Activated CD4-positive, alpha-beta T cell treated with anti-CD3 and anti-CD28 coated beads, Interleukin-2, amount 10 ng/mL, durations not matched to agents 7 days and 5 days (primary cell): ENCODE measurements around the gene PILRB. TPM values are rescaled to one million over a fixed set of nuclear protein-coding genes. Genes with fewer than 3 reads are reported as not detected.
A peak's percentile ranks its signal among the peaks of the same experiment; 100 is the strongest.
"Not testable (repeated sequence)": the region's sequence is repeated elsewhere in the genome, so short reads cannot be mapped to it uniquely, and the experiment has no call there.

Source experiments
- CTCF ChIA-PET: fragments of 350-600 bp; sonication (Branson Sonifier 250); formaldehyde crosslinking; loops from one replicate; lab custom pipeline; 2021; ENCODE audit warnings: antibody characterized with exemption; lab: Charles Lee
- POLR2A ChIA-PET: fragments of 350-600 bp; sonication (Branson Sonifier 250); formaldehyde crosslinking; loops from one replicate; lab custom pipeline; 2021; ENCODE audit warnings: antibody characterized with exemption; lab: Charles Lee
- DNase-seq: peaks from one replicate; pipeline ENCODE4 v3.0.0-alpha.2; 2020
- H3K27ac Mint-ChIP-seq: one replicate; pipeline ENCODE4 v1.8.0; 2021; ENCODE audit warnings: mild to moderate bottlenecking, moderate library complexity, mixed read lengths
- H3K27me3 Mint-ChIP-seq: one replicate; pipeline ENCODE4 v1.8.0; 2021; ENCODE audit warnings: mixed read lengths
- H3K36me3 Mint-ChIP-seq: one replicate; pipeline ENCODE4 v1.8.0; 2021; ENCODE audit warnings: low read depth, mixed read lengths
- H3K4me1 Mint-ChIP-seq: one replicate; pipeline ENCODE4 v1.8.0; 2021; ENCODE audit warnings: mixed read lengths
- H3K4me3 Mint-ChIP-seq: one replicate; pipeline ENCODE4 v1.8.0; 2021; ENCODE audit warnings: mild to moderate bottlenecking, moderate library complexity, mixed read lengths
- H3K9me3 Mint-ChIP-seq: one replicate; pipeline ENCODE4 v1.8.0; 2021; ENCODE audit warnings: mixed read lengths
- total RNA-seq, 2 experiments: library from RNA; stranded (reverse); gene quantifications; one replicate each; pipeline ENCODE4 v1.2.3, GENCODE V29; 2021

PILRB gene
- total RNA-seq, 2 experiments from 2014 or later: 50.6 to 56.2 TPM

DNA sequence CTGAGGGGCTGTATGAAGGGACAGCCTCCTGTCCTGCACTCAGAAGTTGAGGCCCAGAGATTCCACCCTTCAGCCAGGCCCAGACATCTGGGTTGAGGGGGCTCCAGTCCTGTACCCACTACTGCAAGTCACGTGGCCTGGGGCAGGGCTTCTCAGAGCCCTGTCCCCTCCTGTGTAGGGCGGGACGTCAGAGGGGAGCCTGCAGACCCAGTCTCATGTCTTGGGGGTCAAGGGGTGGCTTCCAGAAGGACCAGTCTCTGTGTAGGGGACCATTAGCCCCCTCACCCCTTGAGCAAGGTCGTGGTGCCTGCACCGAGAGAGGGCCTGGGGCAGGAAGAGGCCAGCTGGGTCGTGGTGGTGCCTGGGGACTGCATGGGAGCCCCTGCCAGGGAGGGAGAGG lies 14.8 kb downstream of the PILRB start:
- ChIA-PET POLR2A (no interaction called here), CTCF (interaction anchor here (0.6 to 1.5 kb wide), 2 partner anchors 25 to 83 kb away, joined by 3 to 4 read pairs; no protein-coding TSS in a partner anchor)
- no peaks in the 10 kb centered on the region for H3K27me3 Mint-ChIP-seq
- H3K4me1 Mint-ChIP-seq: peaks cover 18% of the 10 kb centered on the region
- H3K9me3 Mint-ChIP-seq: no peaks in the 10 kb centered on the region
- no peak for DNase-seq
- H3K27ac Mint-ChIP-seq: peak overlapping the region; percentile 80
- H3K4me3 Mint-ChIP-seq: no peak overlapping the region
- H3K36me3 Mint-ChIP-seq: peaks cover under 1% of the 10 kb centered on the region

GRCh38 chr7:100373261-100373831 lies 15.4 kb downstream of the PILRB start, which contains the start of gene PILRA:
Gene PILRA, plus strand, starts transcription at chr7:100373487. Its CDS starts 170 bp downstream, at chr7:100373657.
- Mint-ChIP-seq H3K27me3 (no peaks in the 10 kb centered on the region), H3K27ac (peak within 1 kb of the TSS; percentile 80), H3K4me1 (peaks cover 18% of the 10 kb centered on the region), H3K36me3 (no peaks in the 10 kb centered on the region), H3K4me3 (no peak within 1 kb of the TSS), H3K9me3 (no peaks in the 10 kb centered on the region)
- CTCF ChIA-PET: interaction anchor here (0.6 to 1.2 kb wide), 2 partner anchors 28 to 84 kb away, joined by 3 read pairs; no protein-coding TSS in a partner anchor
- no peak for DNase-seq
- POLR2A ChIA-PET: no interaction called here

DNA sequence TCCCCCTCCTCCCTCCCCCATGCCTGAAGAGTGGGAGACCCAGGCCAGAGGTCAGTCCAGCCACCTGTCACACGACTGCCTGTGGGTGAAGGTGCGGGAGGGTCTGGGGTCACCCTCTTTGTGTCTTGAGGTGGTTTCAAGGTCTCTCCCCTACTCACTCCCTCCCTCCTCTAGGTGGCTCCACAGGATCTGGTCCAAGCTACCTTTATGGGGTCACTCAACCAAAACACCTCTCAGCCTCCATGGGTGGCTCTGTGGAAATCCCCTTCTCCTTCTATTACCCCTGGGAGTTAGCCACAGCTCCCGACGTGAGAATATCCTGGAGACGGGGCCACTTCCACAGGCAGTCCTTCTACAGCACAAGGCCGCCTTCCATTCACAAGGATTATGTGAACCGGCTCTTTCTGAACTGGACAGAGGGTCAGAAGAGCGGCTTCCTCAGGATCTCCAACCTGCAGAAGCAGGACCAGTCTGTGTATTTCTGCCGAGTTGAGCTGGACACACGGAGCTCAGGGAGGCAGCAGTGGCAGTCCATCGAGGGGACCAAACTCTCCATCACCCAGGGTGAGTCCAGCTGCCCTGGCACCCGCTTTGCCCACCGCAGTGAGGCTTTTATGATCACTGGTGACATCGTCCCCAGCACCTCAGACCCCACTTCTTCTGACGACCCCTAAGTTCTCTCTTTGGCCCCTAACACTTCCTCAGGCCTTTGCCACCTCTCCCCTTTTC lies 16.1 kb downstream of the PILRB start:
- not testable (repeated sequence) for H3K27ac Mint-ChIP-seq, H3K4me3 Mint-ChIP-seq

DNA sequence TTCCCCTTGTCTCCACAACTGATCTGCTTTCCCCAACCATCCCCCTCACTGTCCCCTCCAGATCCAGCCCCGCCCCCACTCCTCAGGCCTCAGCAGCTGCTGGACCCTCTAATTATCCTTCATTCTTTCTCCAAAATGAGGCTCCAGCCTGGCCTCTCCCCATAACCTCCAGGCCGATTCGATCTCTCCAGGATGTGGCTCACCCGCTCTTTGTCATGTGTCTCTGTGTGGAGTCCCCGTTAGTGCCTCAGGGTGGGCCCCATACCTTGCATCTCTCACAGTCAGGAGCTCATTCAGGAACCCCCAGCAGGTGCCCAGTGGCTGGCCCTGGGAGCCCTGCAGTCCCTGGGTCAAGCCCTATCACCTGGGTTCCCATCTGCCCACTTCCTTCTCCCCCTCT lies 16.7 kb downstream of the PILRB start:
- ChIA-PET POLR2A (no interaction called here), CTCF (interaction anchor here (1.2 to 1.4 kb wide), 2 partner anchors 30 to 34 kb away, joined by 3 to 4 read pairs; no protein-coding TSS in a partner anchor)
- H3K4me3 Mint-ChIP-seq: no peak overlapping the region

More for the DNA sequence above, 16.1 kb downstream of the PILRB start:
- DNase-seq, H3K36me3 Mint-ChIP-seq, H3K27me3 Mint-ChIP-seq, H3K9me3 Mint-ChIP-seq, POLR2A ChIA-PET: not testable (repeated sequence)
- CTCF ChIA-PET: interaction anchor here (1.2 to 1.4 kb wide), 2 partner anchors 29 to 34 kb away, joined by 3 to 4 read pairs; no protein-coding TSS in a partner anchor
- peaks cover 14% of the 10 kb centered on the region for H3K4me1 Mint-ChIP-seq

DNA sequence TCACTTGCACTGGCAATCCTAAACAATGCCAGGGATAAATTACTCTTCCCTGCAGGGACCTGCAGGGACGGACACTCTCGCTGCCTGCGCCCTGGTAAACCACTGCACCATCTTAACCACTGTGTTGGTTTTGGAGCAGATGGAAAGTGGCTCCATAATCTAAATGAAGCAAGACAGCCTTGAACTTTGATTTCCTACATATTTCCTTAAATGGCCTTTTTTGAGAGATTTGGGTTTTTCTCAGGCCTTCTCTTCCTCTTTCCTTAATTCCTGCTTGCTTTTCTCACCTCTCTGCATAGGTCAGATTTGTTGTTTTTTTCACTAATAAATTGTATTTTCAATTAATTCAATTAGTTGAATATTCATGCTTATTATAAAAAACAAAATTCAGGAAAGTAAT lies 18.1 kb downstream of the PILRB start:
- DNase-seq: no peak
- ChIA-PET CTCF (no interaction called here), POLR2A (no interaction called here)
- Mint-ChIP-seq H3K27me3 (no peaks in the 10 kb centered on the region), H3K9me3 (no peaks in the 10 kb centered on the region), H3K36me3 (no peaks in the 10 kb centered on the region), H3K27ac (no peak overlapping the region), H3K4me1 (peaks cover 13% of the 10 kb centered on the region), H3K4me3 (no peak overlapping the region)

More for the DNA sequence above, 16.7 kb downstream of the PILRB start:
- no peak for DNase-seq
- no peaks in the 10 kb centered on the region for H3K9me3 Mint-ChIP-seq
- H3K4me1 Mint-ChIP-seq: peaks cover 13% of the 10 kb centered on the region
- no peak overlapping the region for H3K27ac Mint-ChIP-seq
- no peaks in the 10 kb centered on the region for H3K36me3 Mint-ChIP-seq
- H3K27me3 Mint-ChIP-seq: no peaks in the 10 kb centered on the region

DNA sequence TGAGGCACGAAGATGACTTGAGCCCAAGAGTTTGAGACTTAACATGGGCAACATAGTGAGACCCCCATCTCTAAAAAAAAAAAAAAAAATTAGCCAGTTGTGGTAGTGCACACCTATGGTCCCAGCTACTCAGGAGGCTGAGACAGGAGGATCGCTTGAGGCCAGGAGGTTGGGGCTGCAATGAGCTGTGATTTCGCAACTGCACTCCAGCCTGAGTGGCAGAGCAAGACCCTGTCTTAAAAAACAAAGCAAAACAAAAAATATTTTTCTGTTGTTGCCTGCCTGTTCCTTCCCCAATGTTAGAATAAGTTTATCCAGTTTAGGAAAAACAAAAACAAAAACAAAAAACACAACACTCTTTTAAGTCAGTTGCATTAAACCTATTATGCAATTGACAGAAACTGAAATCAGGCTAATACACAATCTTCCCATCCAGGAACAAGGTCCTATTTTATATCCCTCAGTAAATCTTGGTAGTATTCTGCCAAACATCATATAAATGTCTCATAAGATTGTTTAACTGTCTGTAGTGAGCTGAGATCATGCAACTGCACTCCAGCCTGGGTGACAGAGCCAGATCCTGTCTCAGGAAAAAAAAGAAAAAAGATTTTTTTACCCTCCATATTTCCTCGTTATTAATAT lies 20.3 kb downstream of the PILRB start:
- ChIA-PET POLR2A (no interaction called here), CTCF (interaction anchor here (0.7 to 1.2 kb wide), 2 partner anchors 13 to 250 kb away, joined by 3 to 5 read pairs; no protein-coding TSS in a partner anchor)

DNA sequence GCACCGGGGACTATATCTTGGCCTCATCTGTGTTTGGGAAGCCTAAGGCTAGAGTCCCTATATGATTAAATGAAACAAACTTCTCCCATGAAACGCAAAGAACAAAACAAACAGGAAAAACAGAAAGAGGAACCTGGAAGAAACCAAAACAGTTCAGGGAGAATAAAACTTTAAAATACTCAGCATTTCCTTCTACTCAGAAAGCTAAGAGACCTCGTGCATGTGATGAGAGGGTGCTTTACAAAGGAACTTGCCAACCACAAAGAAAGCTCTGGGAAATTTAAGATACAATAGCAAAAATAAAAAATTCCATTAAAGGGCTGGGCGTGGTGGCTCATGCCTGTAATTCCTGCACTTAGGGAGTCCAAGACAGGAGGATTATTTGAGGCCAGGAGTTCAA lies 22.3 kb downstream of the PILRB start:
- Mint-ChIP-seq H3K36me3 (no peaks in the 10 kb centered on the region), H3K4me3 (no peak overlapping the region)

More for the DNA sequence above, 20.3 kb downstream of the PILRB start:
- H3K27ac Mint-ChIP-seq: no peak overlapping the region
- DNase-seq: no peak
- peaks cover 1% of the 10 kb centered on the region for H3K27me3 Mint-ChIP-seq
- no peak overlapping the region for H3K4me3 Mint-ChIP-seq
- H3K9me3 Mint-ChIP-seq: no peaks in the 10 kb centered on the region
- peaks cover 5% of the 10 kb centered on the region for H3K4me1 Mint-ChIP-seq
- H3K36me3 Mint-ChIP-seq: no peaks in the 10 kb centered on the region

GRCh38 chr7:100381531-100382233 lies 23.8 kb downstream of the PILRB start:
- H3K27me3 Mint-ChIP-seq: peaks cover 10% of the 10 kb centered on the region
- not testable (repeated sequence) for H3K4me3 Mint-ChIP-seq, H3K36me3 Mint-ChIP-seq, H3K4me1 Mint-ChIP-seq, DNase-seq, H3K27ac Mint-ChIP-seq, H3K9me3 Mint-ChIP-seq
- CTCF ChIA-PET: interaction anchor here (0.6 to 2.0 kb wide), 4 partner anchors 14 to 249 kb away, joined by 3 to 5 read pairs (median 4); no protein-coding TSS in a partner anchor
- POLR2A ChIA-PET: interaction anchor here (0.7 kb wide), 1 partner anchor 471 kb away, joined by 3 read pairs; the partner anchor contains the start of gene SLC12A9

More for the DNA sequence above, 22.3 kb downstream of the PILRB start:
- Mint-ChIP-seq H3K9me3 (no peaks in the 10 kb centered on the region), H3K27me3 (peaks cover 10% of the 10 kb centered on the region), H3K4me1 (peaks cover 1% of the 10 kb centered on the region), H3K27ac (no peak overlapping the region)
- CTCF ChIA-PET: interaction anchor here (1.3 kb wide), 1 partner anchor 28 kb away, joined by 8 read pairs; no protein-coding TSS in a partner anchor
- no peak for DNase-seq
- POLR2A ChIA-PET: no interaction called here

DNA sequence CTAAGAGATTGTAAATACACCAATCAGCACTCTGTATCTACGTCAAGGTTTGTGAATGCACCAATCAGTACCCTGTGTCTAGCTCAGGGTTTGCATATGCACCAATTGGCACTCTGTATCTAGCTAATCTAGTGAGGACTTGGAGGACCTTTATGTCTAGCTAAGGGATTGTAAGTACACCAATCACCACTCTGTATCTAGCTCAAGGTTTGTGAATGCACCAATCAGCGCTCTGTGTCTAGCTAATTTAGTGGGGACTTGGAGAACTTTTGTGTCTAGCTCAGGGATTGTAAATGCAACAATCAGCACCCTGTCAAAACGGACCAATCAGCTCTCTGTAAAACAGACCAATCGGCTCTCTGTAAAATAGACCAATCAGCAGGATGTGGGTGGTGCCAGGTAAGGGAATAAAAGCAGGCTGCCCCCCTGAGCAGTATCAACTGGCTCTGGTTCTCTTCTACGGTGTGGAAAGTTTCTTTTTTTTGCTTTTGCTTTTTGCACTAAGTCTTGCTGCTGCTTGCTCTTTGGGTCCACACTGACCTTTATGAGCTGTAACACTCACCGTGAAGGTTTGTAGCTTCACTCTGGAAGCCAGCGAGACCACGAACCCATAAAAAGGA lies 24.4 kb downstream of the PILRB start:
- CTCF ChIA-PET: interaction anchor here (0.6 to 2.0 kb wide), 4 partner anchors 14 to 250 kb away, joined by 3 to 5 read pairs (median 4); no protein-coding TSS in a partner anchor
- H3K4me3 Mint-ChIP-seq, H3K36me3 Mint-ChIP-seq: not testable (repeated sequence)

GRCh38 chr7:100384628-100385294 lies 26.8 kb downstream of the PILRB start:
- no peak overlapping the region for H3K4me3 Mint-ChIP-seq
- H3K36me3 Mint-ChIP-seq: no peaks in the 10 kb centered on the region
- no peak for DNase-seq
- H3K9me3 Mint-ChIP-seq: no peaks in the 10 kb centered on the region
- peaks cover 20% of the 10 kb centered on the region for H3K27me3 Mint-ChIP-seq
- peaks cover 1% of the 10 kb centered on the region for H3K4me1 Mint-ChIP-seq
- POLR2A ChIA-PET: no interaction called here
- CTCF ChIA-PET: interaction anchor here (0.5 kb wide), 1 partner anchor 71 kb away, joined by 3 read pairs; no protein-coding TSS in a partner anchor
- H3K27ac Mint-ChIP-seq: no peak overlapping the region

More for the DNA sequence above, 24.4 kb downstream of the PILRB start:
- H3K4me1 Mint-ChIP-seq, POLR2A ChIA-PET, DNase-seq, H3K9me3 Mint-ChIP-seq, H3K27ac Mint-ChIP-seq: not testable (repeated sequence)
- H3K27me3 Mint-ChIP-seq: peaks cover 10% of the 10 kb centered on the region

DNA sequence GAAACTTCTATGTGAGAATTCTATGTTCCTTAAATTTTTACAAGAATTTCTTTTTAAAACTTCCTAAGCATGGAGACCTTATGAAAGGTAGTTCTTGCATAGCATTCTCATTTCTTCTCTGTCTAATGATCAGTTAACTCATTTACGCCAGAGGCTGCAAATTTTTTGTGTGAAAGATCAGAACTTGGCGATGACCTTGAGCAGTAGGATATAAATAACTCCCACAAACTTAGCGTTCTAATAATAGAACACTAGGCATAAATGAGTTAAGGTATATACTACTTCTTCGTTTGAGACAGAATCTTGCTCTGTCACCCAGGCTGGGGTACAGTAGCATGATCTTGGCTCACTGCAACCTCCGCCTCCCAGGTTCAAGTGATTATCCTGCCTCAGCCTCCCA lies 29.0 kb downstream of the PILRB start:
- no peak for DNase-seq
- Mint-ChIP-seq H3K36me3 (no peaks in the 10 kb centered on the region), H3K4me1 (peaks cover 1% of the 10 kb centered on the region), H3K9me3 (no peaks in the 10 kb centered on the region), H3K4me3 (no peak overlapping the region), H3K27ac (no peak overlapping the region), H3K27me3 (peaks cover 30% of the 10 kb centered on the region)
- CTCF ChIA-PET: interaction anchor here (1.3 kb wide), 1 partner anchor 21 kb away, joined by 4 read pairs; no protein-coding TSS in a partner anchor
- POLR2A ChIA-PET: no interaction called here
